WTC11 (cell line): ENCODE results near the gene TEKT3. TPM values are rescaled to one million over a fixed set of nuclear protein-coding genes. Genes with fewer than 3 reads are reported as not detected.

Experiments
- ATF1 ChIP-seq: sonication (generic); formaldehyde crosslinking; IDR thresholded peaks from 2 replicates; pipeline ENCODE4 v1.8.1; 2023; ENCODE audit warnings: mild to moderate bottlenecking, moderate library complexity, missing genetic modification reagents
- ATF6 ChIP-seq: sonication (generic); formaldehyde crosslinking; IDR thresholded peaks from 2 replicates; pipeline ENCODE4 v1.8.1; 2023; ENCODE audit warnings: mild to moderate bottlenecking, missing genetic modification reagents
- EMX1 ChIP-seq: fragments of 250-450 bp; sonication (Bioruptor Pico); IDR thresholded peaks from 2 replicates; pipeline ENCODE4 v1.8.0; 2021; ENCODE audit warnings: mild to moderate bottlenecking
- ETV6 ChIP-seq: sonication (generic); formaldehyde crosslinking; IDR thresholded peaks from 2 replicates; pipeline ENCODE4 v1.8.1; 2022; ENCODE audit warnings: mild to moderate bottlenecking, missing genetic modification reagents
- FOXK1 ChIP-seq: sonication (generic); formaldehyde crosslinking; IDR thresholded peaks from 2 replicates; pipeline ENCODE4 v1.8.0; 2022; ENCODE audit warnings: mild to moderate bottlenecking, moderate library complexity, missing genetic modification reagents
- GTF2I ChIP-seq: fragments of 250-450 bp; sonication (Bioruptor Pico); conservative IDR thresholded peaks from 2 replicates; pipeline ENCODE4 v1.4.0; 2021; ENCODE audit warnings: mild to moderate bottlenecking
- MLX ChIP-seq: sonication (generic); formaldehyde crosslinking; IDR thresholded peaks from 2 replicates; pipeline ENCODE4 v1.8.1; 2023; ENCODE audit warnings: mild to moderate bottlenecking, missing genetic modification reagents, moderate library complexity
- MXD4 ChIP-seq: fragments of 250-450 bp; sonication (Bioruptor Pico); IDR thresholded peaks from 2 replicates; pipeline ENCODE4 v1.8.0; 2021; ENCODE audit warnings: mild to moderate bottlenecking, moderate library complexity, borderline replicate concordance
- SMAD4 ChIP-seq: sonication (generic); formaldehyde crosslinking; IDR thresholded peaks from 2 replicates; pipeline ENCODE4 v1.8.0; 2022; ENCODE audit warnings: mild to moderate bottlenecking, missing genetic modification reagents
- STAT6 ChIP-seq: sonication (generic); formaldehyde crosslinking; conservative IDR thresholded peaks from 2 replicates; pipeline ENCODE4 v1.8.1; 2023; ENCODE audit warnings: mild to moderate bottlenecking, low read depth, missing genetic modification reagents, moderate library complexity
- USF2 ChIP-seq: sonication (generic); formaldehyde crosslinking; IDR thresholded peaks from 2 replicates; pipeline ENCODE4 v1.8.1; 2023; ENCODE audit warnings: mild to moderate bottlenecking, missing genetic modification reagents, moderate library complexity
- ZNF219 ChIP-seq: sonication (generic); formaldehyde crosslinking; IDR thresholded peaks from 2 replicates; pipeline ENCODE4 v1.8.0; 2023; ENCODE audit warnings: missing genetic modification reagents, mild to moderate bottlenecking, borderline replicate concordance
- ZNF232 ChIP-seq: sonication (generic); formaldehyde crosslinking; IDR thresholded peaks from 2 replicates; pipeline ENCODE4 v1.8.0; 2022; ENCODE audit warnings: mild to moderate bottlenecking, missing genetic modification reagents
- ZNF317 ChIP-seq: sonication (generic); formaldehyde crosslinking; IDR thresholded peaks from 2 replicates; pipeline ENCODE4 v1.8.1; 2023; ENCODE audit warnings: low read depth, mild to moderate bottlenecking, moderate library complexity, missing genetic modification reagents, borderline replicate concordance
- total RNA-seq: library from RNA; stranded (reverse); gene quantifications from 3 replicates; pipeline ENCODE4 v1.2.3, GENCODE V29; 2021
- TF ChIP-seq, protein P1 (sequence below): fragments of 250-450 bp; sonication (Bioruptor Pico); IDR thresholded peaks from 2 replicates; pipeline ENCODE4 v1.9.0; 2021; ENCODE audit warnings: mild to moderate bottlenecking, borderline replicate concordance
- TF ChIP-seq, protein P2 (sequence below): sonication (generic); formaldehyde crosslinking; IDR thresholded peaks from 2 replicates; pipeline ENCODE4 v1.8.1; 2022; ENCODE audit warnings: mild to moderate bottlenecking, missing genetic modification reagents, moderate library complexity, borderline replicate concordance
- TF ChIP-seq, protein P3 (sequence below): sonication (generic); formaldehyde crosslinking; IDR thresholded peaks from 2 replicates; pipeline ENCODE4 v1.8.1; 2022; ENCODE audit warnings: low read depth, missing genetic modification reagents, borderline replicate concordance
- TF ChIP-seq, protein P4 (sequence below): sonication (generic); formaldehyde crosslinking; IDR thresholded peaks from 2 replicates; pipeline ENCODE4 v1.8.0; 2022; ENCODE audit warnings: mild to moderate bottlenecking, missing genetic modification reagents

TEKT3 gene
- total RNA-seq, 1 experiment from 2014 or later = 3.1 TPM

- TF ChIP-seq, protein P1, sequence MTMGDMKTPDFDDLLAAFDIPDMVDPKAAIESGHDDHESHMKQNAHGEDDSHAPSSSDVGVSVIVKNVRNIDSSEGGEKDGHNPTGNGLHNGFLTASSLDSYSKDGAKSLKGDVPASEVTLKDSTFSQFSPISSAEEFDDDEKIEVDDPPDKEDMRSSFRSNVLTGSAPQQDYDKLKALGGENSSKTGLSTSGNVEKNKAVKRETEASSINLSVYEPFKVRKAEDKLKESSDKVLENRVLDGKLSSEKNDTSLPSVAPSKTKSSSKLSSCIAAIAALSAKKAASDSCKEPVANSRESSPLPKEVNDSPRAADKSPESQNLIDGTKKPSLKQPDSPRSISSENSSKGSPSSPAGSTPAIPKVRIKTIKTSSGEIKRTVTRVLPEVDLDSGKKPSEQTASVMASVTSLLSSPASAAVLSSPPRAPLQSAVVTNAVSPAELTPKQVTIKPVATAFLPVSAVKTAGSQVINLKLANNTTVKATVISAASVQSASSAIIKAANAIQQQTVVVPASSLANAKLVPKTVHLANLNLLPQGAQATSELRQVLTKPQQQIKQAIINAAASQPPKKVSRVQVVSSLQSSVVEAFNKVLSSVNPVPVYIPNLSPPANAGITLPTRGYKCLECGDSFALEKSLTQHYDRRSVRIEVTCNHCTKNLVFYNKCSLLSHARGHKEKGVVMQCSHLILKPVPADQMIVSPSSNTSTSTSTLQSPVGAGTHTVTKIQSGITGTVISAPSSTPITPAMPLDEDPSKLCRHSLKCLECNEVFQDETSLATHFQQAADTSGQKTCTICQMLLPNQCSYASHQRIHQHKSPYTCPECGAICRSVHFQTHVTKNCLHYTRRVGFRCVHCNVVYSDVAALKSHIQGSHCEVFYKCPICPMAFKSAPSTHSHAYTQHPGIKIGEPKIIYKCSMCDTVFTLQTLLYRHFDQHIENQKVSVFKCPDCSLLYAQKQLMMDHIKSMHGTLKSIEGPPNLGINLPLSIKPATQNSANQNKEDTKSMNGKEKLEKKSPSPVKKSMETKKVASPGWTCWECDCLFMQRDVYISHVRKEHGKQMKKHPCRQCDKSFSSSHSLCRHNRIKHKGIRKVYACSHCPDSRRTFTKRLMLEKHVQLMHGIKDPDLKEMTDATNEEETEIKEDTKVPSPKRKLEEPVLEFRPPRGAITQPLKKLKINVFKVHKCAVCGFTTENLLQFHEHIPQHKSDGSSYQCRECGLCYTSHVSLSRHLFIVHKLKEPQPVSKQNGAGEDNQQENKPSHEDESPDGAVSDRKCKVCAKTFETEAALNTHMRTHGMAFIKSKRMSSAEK (CRISPR knock-in tag) = no peak
- no peak for TF ChIP-seq SMAD4 (CRISPR knock-in tag)
- TF ChIP-seq ATF1 (CRISPR knock-in tag) = no peak
- no peak for TF ChIP-seq MLX
- TF ChIP-seq, protein P2, sequence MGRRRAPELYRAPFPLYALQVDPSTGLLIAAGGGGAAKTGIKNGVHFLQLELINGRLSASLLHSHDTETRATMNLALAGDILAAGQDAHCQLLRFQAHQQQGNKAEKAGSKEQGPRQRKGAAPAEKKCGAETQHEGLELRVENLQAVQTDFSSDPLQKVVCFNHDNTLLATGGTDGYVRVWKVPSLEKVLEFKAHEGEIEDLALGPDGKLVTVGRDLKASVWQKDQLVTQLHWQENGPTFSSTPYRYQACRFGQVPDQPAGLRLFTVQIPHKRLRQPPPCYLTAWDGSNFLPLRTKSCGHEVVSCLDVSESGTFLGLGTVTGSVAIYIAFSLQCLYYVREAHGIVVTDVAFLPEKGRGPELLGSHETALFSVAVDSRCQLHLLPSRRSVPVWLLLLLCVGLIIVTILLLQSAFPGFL (CRISPR knock-in tag) = no peak
- no peak for TF ChIP-seq ZNF219 (CRISPR knock-in tag)
- no peak for TF ChIP-seq ZNF317 (CRISPR knock-in tag)
- TF ChIP-seq, protein P3, sequence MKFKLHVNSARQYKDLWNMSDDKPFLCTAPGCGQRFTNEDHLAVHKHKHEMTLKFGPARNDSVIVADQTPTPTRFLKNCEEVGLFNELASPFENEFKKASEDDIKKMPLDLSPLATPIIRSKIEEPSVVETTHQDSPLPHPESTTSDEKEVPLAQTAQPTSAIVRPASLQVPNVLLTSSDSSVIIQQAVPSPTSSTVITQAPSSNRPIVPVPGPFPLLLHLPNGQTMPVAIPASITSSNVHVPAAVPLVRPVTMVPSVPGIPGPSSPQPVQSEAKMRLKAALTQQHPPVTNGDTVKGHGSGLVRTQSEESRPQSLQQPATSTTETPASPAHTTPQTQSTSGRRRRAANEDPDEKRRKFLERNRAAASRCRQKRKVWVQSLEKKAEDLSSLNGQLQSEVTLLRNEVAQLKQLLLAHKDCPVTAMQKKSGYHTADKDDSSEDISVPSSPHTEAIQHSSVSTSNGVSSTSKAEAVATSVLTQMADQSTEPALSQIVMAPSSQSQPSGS (CRISPR knock-in tag) = no peak
- TF ChIP-seq ATF6 (CRISPR knock-in tag) = no peak
- no peak for TF ChIP-seq GTF2I (CRISPR knock-in tag)
- TF ChIP-seq EMX1 (CRISPR knock-in tag) = no peak
- peak; percentile 80 for TF ChIP-seq ETV6
- TF ChIP-seq ZNF232 = peak; percentile 34; the same call in 1 of the 2 replicates
- no peak for TF ChIP-seq USF2 (CRISPR knock-in tag)
- TF ChIP-seq, protein P4, sequence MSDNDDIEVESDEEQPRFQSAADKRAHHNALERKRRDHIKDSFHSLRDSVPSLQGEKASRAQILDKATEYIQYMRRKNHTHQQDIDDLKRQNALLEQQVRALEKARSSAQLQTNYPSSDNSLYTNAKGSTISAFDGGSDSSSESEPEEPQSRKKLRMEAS (CRISPR knock-in tag) = no peak
- no peak for TF ChIP-seq MXD4 (CRISPR knock-in tag)
- TF ChIP-seq STAT6 (CRISPR knock-in tag) = no peak
- peak; percentile 87 for TF ChIP-seq FOXK1 (CRISPR knock-in tag)
Observed at GRCh38 chr17:15332338-15332737, 9.1 kb downstream of the TEKT3 start (continued).
